AG08396 (cell line): ENCODE results near the gene MXD3.
"Not testable (repeated sequence)": the region's sequence is repeated elsewhere in the genome, so short reads cannot be mapped to it uniquely, and the experiment has no call there.

Source experiments
- DNase-seq: peaks from one replicate; pipeline ENCODE4 v3.0.0; 2012; ENCODE audit warnings: low spot score, mixed read lengths

The MXD3 gene

DNA sequence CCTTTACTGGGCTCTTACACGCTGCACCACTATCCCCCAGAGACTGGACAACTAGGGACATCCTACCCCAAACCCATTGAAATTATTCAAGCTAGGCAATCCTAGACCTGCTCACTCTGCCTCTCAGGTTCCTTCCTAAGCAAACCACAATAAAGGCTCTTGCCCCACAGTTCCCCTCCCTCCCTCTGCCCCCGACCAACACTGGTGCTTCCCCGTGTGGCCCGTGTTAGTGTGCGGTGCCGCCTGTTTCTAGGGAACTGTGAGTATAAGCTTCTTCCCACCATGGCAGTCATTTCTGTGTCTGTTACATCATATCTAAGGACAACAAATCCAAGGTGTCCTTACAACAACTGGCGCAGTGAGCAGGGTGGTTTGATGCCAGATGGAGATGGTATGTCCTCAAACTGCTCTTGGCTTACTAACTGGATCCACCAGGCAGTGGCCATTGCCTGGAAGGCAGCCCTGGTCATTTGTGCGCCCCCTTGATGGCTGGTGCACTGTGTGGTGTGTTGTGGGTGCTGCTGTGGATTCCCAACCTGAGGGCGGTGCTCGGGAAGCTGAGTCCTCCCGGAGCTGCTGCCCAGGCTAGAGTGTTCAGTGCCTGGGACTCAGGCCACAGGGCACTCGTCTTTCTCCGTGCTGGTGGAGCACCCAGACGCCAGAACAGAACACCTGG, 8.4 kb upstream of the MXD3 start:
- DNase-seq = no peak

DNA sequence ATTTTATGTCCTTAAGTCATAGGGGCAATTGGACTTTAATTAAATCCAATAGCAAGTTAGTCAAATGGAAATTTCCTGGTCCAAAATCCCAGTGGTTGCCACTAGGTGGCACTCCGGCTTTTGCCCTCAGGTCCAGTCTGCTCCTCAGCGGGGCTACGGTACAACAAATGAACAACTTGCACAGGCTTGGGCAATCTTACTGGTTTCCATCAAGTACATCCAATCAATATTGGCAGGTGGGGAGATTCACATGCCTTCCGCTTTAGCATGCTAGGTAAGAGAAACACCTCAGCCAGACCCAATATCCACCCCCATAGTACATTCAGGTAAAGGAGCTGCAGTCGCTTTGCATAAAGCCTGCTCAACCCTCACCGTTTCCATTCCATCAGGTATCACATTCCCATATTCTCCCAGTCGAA, 6.3 kb upstream of the MXD3 start:
- peak; percentile 78 for DNase-seq

DNA sequence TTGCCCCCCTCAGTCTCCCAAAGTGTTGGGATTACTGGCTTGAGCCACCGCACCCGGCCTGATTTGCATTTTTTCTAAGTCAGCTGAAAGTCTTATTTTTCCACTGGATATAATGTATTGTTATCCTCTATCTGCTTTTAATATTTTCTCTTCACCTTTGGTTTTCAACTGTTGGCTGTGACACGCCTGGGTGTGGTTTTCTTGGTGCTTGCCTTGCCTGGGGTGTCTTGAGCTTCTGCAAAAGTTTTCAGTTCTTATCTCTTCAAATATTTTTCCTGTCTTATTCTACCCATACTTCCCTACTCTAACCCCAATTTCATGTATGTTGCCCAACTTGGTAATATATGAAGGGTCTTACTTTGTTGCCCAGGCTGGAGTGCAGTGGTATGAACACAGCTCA, 4.3 kb upstream of the MXD3 start:
- DNase-seq = no peak

DNA sequence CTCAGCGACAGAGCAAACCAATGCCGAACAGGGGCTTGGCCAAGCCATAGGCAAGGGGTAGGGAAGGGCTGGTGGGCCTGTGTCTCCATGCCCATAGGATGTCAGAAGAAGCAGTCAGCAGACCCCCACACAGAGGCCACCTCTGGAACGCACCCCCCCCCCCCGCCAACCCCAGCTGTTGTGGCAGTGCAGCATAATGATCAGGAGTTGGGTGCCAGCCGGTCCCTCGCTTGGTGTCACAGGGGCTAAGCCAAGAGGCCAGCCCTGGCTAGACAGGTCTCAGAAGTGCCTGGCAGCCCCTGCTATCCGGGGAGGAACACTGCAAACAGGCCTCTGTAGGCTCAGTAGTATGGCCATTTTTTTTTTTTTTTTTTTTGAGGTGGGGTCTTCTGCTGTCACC, 3.7 kb upstream of the MXD3 start:
- DNase-seq = no peak

DNA sequence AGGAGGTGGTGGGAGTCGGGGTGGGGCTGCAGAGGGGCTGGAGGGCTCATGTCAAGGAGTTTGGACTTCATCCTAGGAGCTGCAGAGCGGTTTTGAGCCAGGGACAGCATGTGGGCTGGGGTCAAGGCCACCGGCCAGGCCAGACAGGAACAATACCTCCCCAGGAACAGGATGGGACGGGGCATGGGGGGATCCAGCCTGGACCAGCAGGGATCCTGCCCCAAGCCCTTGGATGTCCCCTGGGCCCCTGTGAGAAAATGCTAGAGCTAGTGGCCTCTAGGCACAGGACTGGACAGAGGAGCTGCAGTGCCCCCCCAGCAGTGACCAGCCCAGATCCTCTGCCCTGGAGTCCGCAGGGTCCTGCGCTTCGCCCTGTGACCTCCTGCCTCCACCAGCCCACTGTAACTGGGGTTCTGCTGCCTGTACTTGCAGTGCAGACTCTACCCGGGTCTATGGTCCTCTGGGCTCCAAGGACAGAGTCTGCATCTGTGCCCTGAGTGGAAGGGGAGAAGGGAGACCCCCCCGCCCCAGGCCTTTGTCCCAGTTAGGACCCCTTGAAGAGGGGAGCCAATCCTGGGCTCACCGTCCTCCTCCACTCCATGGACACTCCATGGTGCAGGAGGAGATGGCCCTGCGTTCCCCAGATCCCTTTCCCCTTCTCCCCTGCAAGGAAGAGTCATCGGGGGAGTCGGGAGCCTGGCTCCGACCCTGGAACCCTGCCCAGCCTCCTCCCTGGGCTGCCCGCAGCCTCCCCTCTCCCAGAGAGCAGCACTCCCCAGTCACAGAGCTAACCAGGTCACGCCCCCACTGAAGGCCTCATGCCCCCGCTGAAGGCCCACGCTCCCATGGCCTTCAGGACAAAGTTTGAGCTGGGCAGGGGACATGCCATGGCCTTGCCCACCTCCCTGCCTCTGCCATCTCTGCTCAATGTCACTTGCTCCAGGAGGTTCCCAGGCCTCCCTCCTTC, 3.0 kb upstream of the MXD3 start:
- no peak for DNase-seq

DNA sequence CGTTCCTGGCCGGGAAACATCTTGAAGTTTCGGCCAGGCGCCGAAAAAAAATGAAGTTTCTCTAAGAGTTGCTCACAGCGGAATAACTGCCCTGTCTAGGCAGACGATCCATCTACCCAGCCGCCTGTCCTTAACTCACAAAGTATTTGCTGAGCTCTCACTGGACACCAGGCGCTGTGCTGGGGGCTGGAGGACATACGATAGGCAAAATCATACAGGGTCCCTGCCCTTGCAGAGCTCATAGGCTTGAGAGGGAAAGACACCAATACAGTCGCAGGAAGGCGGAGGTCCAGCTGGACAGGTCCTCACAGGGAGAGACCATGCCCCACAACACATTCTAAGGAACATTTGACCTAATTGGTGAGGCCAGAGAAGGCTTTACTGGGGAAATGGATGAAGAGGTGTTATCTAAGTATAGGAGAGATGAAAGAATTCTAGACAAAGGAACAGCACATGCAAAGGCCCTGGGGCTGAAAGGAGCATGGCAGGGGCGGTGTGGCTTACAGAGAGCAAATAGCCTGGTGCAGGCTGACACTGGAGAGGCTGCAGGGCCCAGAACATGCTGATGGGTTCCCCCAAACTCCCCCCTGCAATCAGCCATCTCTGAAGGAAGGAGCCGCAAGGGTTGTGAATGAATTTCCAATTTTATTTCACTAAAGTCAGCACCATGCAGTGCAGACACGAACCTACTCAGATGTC, 2.0 kb upstream of the MXD3 start:
- DNase-seq = no peak

DNA sequence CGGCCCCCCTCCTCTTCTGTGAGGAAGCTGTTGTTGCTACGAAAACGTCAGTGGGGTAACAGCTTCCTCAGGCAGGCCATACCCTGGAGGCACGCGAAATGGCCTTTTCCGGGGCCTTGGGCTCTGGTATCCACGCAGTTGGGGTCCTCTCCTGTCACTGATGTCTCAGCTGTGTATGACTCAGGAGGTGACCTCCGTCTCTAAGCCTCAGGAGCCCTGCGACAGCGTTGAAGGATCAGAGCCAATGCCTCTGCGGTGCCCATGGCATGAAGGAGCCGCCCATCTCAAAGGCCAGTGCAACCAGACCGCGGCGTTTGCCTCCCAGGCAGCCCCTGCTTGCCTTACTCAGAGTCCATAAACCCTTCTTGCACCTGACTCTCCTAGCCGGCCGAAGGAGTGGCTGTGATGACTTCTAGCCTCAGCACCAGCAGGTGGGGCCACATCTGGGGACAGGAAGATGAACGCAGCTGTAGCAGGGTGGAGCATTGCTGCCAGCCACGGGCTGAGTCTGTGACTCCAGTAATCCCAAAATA, 1.0 kb upstream of the MXD3 start:
- no peak for DNase-seq

DNA sequence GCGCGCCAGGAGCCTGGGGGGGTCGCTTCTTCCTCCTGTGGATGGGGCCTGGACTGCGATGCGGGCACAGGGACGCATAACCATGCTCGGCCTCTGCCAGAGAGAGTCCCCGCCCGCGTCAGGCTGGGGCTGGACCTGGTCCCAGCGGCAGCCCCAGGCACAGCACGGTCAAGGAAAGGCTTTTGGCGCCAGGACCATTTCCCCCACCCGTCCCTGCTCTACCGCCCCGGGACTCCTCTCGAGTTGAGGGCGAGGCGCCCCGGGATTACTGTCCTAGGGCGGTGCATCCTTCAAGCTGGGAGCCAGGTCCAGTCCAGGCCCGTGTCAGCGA, 341 bp downstream of the MXD3 start:
- no peak for DNase-seq

DNA sequence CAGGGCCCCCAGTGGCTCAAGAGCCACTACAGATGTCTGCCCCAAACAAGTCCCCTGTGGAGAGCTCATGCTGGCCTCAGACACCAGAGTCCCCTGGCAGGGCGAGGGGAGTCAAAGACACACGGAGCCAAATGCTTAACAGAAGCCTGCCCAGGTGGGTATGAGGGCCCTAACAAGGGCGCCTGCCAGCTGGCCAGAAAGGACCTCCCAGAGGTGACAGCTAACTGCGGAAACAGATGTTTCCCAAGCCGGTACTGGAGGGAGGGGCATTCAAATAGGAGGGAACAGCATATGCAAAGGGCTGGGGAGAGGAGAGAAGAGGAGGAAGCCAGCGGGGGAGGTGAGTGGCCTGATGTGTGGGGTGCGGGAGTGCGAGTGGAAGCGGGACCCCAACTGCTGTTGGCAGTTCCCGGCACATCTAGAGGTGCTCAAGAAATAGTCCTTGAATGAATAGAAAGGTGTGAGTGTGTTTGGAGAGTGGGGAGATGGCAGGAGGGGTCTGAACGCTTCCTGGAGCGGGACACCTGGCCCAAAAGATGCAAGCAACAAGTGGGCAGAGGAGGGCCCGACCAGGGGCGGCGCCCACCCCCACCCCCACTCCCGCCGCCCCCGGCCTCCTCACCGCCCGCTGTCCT, 824 bp downstream of the MXD3 start:
- DNase-seq = no peak

DNA sequence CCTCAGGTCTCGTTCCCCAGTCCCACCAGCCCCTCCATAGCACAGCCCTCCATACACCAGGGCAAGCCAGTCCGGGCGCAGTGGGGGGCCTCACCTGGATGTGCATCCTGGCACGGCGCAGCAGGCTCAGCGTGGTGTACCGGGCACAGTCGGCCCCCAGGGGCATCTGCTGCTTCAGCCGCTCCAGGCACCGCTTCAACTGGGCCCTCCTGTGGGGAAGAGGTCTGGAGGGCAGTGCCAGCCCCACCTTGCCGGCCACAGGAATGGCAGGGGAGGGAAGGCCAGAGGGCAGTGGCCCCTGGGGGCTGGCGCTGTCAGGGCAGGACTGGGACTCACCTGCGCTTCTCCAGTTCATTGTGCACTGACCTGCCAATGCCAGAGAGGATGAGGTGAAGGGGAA, 1.4 kb downstream of the MXD3 start:
- DNase-seq = no peak

DNA sequence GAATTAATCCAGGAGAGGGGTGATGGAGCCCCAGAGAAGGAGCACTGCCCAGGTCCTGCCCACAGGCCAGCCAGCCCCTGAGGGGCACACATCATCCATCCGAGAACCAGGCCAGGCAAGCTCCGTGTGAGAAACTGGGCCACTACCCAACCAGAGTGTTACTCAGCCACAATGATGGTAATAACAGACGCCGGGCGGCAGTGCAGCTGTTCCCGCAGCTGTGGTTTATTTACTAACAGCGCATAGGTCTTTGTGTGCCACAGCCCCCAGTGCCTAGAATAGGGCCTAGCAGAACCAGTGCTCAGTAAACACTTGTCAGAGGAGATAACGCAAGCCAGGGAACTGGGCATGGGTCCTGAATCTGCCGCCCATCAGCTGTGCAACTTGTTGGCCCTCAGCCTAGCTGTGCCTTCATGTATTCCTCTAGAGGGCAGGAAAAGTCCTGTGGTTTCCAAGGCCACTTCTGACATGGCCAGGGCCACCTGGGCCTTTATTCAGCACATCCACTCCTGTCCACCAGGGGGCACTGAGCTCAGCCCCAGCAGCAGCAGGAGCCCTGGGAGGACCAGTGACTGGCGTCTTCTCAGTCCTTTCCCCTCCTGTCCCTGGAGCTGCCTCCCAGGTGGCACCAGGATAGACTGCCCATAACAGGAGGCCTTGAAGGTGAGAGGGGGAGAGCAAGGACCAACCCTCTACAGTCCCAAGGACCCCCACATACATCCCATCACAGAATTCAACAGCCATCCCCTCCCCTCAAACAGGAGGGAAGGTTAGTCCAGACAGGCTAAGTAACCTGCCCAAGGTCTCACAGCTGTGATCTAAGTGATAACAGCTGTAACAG, 2.1 kb downstream of the MXD3 start:
- DNase-seq = peak; percentile 70

DNA sequence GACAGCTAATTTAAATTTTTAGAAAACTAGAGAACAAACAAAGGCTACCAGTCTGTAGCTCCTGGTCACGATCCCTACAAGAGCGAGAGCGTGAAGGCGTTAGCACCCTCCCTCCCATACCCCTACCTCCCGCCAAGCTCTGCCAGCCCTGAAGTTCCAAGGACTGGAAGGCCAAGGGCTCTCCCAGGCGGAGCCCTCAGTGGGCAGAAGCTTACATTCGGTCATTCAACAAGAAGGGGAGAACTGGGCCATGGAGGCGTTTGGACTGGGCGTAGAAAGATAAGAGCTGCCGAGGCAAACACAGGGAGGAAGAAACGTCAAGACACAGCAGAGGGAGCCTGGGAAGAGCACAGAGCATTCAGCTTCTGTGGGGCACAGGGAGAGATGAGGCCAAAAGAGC, 3.0 kb downstream of the MXD3 start:
- DNase-seq = no peak

DNA sequence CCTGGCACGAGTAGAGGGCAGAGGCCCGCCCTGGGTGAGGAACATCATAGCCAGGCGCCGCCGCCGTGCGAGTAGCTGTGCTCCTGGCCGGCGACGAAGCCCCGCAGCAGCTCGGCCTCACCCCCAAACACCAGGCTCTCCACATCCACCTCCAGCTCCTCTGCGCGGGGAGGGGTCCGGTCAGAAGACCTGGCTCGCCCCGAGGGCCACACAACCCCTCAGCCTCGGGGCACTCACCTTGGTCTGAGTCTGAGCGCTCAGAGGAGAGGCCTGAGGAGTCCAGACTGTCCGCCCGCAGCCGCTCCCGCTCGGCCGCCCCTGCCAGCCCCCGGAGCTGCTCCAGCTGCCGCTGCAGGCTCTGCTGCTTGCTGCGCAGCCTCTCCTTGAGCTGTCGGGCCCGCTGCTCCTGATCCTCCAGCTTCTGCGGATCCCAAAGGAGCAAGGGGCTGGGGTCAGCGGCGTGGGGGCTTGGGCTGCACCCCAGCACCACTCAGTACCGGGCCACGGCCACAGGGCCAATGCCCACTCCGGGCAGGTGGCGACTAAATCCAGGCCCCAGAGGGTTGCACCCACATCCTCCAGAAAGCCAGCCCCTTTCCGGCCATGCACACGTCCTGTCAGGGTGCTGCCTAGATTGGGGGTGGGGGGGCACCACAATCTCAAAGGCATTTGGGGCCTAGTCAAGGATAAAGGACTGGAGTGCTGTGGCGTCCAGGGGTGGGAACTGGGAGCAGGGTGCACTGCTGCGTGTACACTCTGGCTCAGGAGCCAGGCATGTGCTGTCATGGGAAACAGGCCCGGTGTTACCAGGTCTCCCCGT, 3.9 kb downstream of the MXD3 start:
- DNase-seq = no peak

DNA sequence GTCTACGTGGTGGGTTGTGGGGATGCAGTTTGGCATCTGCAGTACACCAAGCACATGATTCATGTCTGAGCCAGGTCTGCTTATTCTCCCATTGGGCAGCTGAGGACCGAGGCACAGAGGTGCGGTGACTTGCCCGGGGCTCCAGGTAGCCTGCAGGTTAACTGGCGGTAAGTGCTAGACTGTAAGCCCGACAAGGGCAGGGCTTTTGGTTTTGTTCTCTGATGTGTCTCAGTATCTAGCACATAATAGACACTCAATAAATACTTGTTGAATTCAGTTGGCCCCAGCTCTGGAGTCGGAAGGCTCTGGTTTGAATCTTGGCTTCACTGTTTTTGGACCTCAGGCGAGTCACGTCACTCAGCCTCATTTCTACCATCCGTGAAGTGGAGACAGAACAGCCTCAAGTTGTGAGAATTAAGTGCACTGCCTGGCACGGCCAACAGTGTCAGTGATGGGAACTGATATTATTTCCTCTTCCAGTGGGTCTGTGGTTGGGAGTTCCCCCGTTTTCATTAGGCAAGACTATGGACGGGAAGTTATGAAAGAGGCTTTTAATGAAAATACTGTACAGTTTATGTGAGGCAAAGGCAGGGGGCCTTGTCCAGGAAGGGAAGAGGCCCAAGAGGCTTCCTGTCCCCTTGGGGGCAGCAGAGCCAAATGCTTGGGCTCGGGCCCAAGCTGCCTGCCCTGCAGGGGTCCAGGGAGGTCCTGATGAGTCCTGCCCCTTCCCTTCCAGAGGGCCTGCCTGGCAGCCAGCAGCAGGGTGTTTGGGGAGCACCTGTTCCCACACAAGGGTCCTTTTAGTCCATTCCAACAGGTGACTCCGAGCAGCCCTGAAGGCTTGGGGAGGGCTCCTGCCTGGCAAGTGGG, 4.8 kb downstream of the MXD3 start:
- no peak for DNase-seq

DNA sequence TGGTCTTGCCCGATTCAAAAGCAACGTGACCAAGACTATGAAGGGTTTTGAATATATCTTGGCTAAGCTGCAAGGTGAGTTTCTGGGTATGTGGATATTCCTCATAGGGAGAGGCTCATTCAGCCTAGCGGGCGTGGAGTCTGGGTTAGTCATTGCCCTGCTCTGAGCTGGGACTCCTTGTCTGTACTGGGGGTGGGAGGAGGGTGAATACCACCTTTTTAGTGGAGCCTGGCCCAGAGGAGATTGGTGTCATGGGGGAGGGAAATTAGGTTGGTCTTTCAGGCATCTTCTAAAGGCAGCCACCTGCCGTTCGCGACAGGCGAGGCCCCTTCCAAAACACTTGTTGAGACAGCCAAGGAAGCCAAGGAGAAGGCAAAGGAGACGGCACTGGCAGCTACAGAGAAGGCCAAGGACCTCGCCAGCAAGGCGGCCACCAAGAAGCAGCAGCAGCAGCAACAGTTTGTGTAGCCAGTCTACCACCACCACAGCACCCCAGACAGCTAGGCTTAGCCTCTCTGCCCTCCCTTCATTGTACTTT, 5.5 kb downstream of the MXD3 start:
- DNase-seq = not testable (repeated sequence)

DNA sequence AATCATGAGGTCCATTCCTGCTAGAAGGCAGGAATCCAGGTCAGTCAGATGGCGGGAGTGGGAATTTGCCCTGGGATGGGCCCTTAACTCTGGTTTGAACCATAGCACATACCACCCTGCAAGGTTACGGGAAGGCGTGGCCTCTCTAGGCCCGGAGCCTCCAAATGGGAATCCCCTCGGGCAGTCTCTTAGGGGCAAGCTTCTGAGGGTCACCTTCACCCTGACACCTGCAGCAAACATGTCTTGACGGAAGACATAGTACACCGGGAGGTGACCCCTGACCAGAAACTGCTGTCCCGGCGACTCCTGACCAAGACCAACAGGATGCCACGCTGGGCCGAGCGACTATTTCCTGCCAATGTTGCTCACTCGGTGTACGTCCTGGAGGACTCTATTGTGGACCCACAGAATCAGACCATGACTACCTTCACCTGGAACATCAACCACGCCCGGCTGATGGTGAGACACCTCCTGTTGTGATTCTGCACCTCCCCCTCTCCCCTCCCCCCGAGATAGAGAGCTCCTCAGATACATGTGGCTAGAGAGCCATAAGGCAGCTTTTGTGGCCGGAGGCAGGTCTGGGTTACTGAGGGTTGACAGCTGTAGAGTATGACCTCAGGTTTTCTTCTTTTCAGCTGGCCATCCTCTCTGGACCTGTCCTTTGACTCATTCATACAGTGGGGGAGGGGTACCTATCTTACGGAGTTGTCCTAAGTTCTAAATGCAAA, 7.1 kb downstream of the MXD3 start:
- no peak for DNase-seq

DNA sequence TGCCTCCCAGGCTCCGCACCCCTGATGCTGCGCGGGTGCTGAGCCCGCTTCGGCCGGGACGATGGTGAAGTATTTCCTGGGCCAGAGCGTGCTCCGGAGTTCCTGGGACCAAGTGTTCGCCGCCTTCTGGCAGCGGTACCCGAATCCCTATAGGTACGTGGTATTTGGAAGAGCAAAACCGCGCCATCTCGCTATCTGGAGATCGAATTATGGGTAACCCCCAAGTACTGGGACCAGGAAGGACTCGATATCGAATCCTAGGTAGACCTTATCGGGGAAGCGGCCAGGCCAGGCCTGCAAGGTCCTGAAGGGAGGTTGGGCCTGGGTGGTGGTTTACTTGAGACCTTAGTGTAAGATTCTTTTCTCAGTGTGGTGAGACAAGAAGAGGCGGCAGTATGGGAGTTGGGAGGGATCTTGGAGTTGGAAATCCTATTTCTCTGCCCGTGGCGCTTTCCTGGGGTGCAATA, 7.7 kb downstream of the MXD3 start:
- DNase-seq = no peak
